HepG2 (cell line): ENCODE data around the gene CTNNBIP1. TPM values are rescaled to one million over a fixed set of nuclear protein-coding genes. Genes with fewer than 3 reads are reported as not detected.

Source experiments
- EED ChIP-seq: sonication (generic); formaldehyde crosslinking; IDR thresholded peaks from 2 replicates; pipeline ENCODE4 v1.5.0; 2020; ENCODE audit warnings: mild to moderate bottlenecking, missing genetic modification reagents
- PTBP1 ChIP-seq: fragments of 200-400 bp; formaldehyde crosslinking; IDR thresholded peaks from 2 replicates; pipeline ENCODE4 v1.6.1; 2018; ENCODE audit warnings: low read length, low read depth; ENCODE audit not compliant: poor library complexity, severe bottlenecking
- SMAD9 ChIP-seq: sonication (generic); formaldehyde crosslinking; IDR thresholded peaks from 2 replicates; pipeline ENCODE4 v1.5.1; 2020; ENCODE audit warnings: mild to moderate bottlenecking, missing genetic modification reagents
- ZNF205 ChIP-seq: IDR thresholded peaks from 2 replicates; pipeline ENCODE4 v1.6.1; 2018; ENCODE audit warnings: missing biosample characterization, missing genetic modification reagents
- ZNF780A ChIP-seq: sonication (generic); formaldehyde crosslinking; IDR thresholded peaks from 2 replicates; pipeline ENCODE4 v1.8.0; 2022; ENCODE audit warnings: mild to moderate bottlenecking, missing genetic modification reagents, moderate library complexity
- polyA plus RNA-seq, 8 experiments: library from polyadenylated mRNA; depleted of rRNA in 3 of 8; stranded (reverse) in 7 of 8; unstranded in 1 of 8; fragments of >200 nt; fragmentation: Illumina TruSeq in 4 of 8; extraction: Trizol in 4 of 8; gene quantifications; 2 replicates each; pipeline versions ENCODE4 v1.2.1 to v1.2.3, GENCODE V29; 2011 to 2016; ENCODE audit warnings: low read depth in 4 of 8, missing spikeins in 1 of 8, mixed read lengths in 1 of 8; ENCODE audit not compliant: insufficient read depth in 1 of 8
- total RNA-seq, 5 experiments: library from RNA; depleted of rRNA; stranded (reverse); fragments of >200 nt; fragmentation: Illumina TruSeq; extraction: Trizol; gene quantifications; 2 replicates each; pipeline ENCODE4 v1.2.3, GENCODE V29; 2016; ENCODE audit warnings: low read depth in 1 of 5
- TF ChIP-seq, protein P1 (sequence below): IDR thresholded peaks from 2 replicates; pipeline ENCODE4 v1.6.1; 2012; ENCODE audit warnings: low read depth, low read length, improper control_type of control experiment
- TF ChIP-seq, protein P2 (sequence below), 2 experiments: IDR thresholded peaks; 2 replicates each; pipeline ENCODE4 v1.6.1; 2011 to 2012; ENCODE audit warnings: low read length in 2 of 2, borderline replicate concordance in 1 of 2, low read depth in 1 of 2, mild to moderate bottlenecking in 1 of 2, moderate library complexity in 1 of 2
- TF ChIP-seq, protein P3 (sequence below): sonication (generic); formaldehyde crosslinking; IDR thresholded peaks from 2 replicates; pipeline ENCODE4 v1.4.0; 2020; ENCODE audit warnings: missing genetic modification reagents

The CTNNBIP1 gene
- total and polyA plus RNA-seq, 2 of the 13 experiments (the other 11 are each of a cell fraction or from before 2014, with no cell fraction given) = 71.7 to 83.0 TPM

DNA sequence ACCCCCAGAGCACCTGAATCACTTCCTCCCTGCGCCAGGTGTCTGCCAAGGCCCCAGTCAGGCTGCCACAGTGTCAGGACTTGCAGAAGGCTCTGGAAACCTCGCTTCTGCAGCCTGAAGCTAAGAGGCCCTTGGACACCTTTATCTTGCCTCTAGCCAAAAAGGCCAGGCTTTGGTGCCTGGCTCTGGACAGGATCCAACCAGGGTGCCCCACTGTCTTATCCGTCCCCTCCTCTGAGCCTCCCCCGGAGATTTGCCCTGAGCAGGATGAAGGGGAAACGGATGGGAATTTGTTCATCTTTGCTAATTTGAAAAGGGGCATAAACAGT, 73.5 kb downstream of the CTNNBIP1 start (continued):
- no peak for TF ChIP-seq ZNF780A (CRISPR knock-in tag)
- no peak for TF ChIP-seq PTBP1
- TF ChIP-seq, protein P1, sequence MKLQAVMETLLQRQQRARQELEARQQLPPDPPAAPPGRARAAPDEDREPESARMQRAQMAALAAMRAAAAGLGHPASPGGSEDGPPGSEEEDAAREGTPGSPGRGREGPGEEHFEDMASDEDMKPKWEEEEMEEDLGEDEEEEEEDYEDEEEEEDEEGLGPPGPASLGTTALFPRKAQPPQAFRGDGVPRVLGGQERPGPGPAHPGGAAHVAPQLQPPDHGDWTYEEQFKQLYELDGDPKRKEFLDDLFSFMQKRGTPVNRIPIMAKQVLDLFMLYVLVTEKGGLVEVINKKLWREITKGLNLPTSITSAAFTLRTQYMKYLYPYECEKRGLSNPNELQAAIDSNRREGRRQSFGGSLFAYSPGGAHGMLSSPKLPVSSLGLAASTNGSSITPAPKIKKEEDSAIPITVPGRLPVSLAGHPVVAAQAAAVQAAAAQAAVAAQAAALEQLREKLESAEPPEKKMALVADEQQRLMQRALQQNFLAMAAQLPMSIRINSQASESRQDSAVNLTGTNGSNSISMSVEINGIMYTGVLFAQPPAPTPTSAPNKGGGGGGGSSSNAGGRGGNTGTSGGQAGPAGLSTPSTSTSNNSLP = no peak
- TF ChIP-seq, protein P2, sequence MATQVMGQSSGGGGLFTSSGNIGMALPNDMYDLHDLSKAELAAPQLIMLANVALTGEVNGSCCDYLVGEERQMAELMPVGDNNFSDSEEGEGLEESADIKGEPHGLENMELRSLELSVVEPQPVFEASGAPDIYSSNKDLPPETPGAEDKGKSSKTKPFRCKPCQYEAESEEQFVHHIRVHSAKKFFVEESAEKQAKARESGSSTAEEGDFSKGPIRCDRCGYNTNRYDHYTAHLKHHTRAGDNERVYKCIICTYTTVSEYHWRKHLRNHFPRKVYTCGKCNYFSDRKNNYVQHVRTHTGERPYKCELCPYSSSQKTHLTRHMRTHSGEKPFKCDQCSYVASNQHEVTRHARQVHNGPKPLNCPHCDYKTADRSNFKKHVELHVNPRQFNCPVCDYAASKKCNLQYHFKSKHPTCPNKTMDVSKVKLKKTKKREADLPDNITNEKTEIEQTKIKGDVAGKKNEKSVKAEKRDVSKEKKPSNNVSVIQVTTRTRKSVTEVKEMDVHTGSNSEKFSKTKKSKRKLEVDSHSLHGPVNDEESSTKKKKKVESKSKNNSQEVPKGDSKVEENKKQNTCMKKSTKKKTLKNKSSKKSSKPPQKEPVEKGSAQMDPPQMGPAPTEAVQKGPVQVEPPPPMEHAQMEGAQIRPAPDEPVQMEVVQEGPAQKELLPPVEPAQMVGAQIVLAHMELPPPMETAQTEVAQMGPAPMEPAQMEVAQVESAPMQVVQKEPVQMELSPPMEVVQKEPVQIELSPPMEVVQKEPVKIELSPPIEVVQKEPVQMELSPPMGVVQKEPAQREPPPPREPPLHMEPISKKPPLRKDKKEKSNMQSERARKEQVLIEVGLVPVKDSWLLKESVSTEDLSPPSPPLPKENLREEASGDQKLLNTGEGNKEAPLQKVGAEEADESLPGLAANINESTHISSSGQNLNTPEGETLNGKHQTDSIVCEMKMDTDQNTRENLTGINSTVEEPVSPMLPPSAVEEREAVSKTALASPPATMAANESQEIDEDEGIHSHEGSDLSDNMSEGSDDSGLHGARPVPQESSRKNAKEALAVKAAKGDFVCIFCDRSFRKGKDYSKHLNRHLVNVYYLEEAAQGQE (IDR thresholded peaks at IDR 0.05; ENCODE audit: borderline replicate concordance in 1 of 2, low read depth in 1 of 2, low read length in 2 of 2) = no peak
- no peak for TF ChIP-seq SMAD9 (CRISPR knock-in tag)
- TF ChIP-seq, protein P3, sequence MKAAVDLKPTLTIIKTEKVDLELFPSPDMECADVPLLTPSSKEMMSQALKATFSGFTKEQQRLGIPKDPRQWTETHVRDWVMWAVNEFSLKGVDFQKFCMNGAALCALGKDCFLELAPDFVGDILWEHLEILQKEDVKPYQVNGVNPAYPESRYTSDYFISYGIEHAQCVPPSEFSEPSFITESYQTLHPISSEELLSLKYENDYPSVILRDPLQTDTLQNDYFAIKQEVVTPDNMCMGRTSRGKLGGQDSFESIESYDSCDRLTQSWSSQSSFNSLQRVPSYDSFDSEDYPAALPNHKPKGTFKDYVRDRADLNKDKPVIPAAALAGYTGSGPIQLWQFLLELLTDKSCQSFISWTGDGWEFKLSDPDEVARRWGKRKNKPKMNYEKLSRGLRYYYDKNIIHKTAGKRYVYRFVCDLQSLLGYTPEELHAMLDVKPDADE (CRISPR knock-in tag) = no peak
- TF ChIP-seq ZNF205 (CRISPR knock-in tag) = no peak
- no peak for TF ChIP-seq EED (CRISPR knock-in tag)
